Activated naive CD4-positive, alpha-beta T cell treated with anti-CD3 and anti-CD28 coated beads, Interleukin-2, amount 50 U/mL, for 72 hours (primary cell): ENCODE results near the gene LINGO1. TPM values are rescaled to one million over a fixed set of nuclear protein-coding genes. Genes with fewer than 3 reads are reported as not detected.

Experiments used
- ATAC-seq, 2 donors: fragments of 150-1000 bp; cut with Tn5 transposase; 2 replicates each; pipeline ENCODE4 v1.10.0; 2021; ENCODE audit warnings: mild to moderate bottlenecking in 2 of 2, moderate library complexity in 2 of 2
- DNase-seq, 2 donors: peaks; one replicate each; pipeline ENCODE4 v3.0.0; 2021 to 2022; ENCODE audit warnings: low spot score in 2 of 2
- H3K27ac Mint-ChIP-seq, 2 donors: one replicate each; pipeline ENCODE4 v1.8.0; 2022; ENCODE audit warnings: mild to moderate bottlenecking in 2 of 2, mixed read lengths in 2 of 2
- H3K36me3 Mint-ChIP-seq, 2 donors: one replicate each; pipeline ENCODE4 v1.8.0; 2022; ENCODE audit warnings: mixed read lengths in 2 of 2
- H3K9me3 Mint-ChIP-seq, 2 donors: one replicate each; pipeline ENCODE4 v1.8.0; 2022; ENCODE audit warnings: mixed read lengths in 2 of 2
- total RNA-seq, 2 donors: library from RNA; stranded (reverse); gene quantifications; one replicate each; pipeline ENCODE4 v1.2.3, GENCODE V29; 2022

Gene LINGO1
- total RNA-seq, 2 donors from 2014 or later = not detected

DNA sequence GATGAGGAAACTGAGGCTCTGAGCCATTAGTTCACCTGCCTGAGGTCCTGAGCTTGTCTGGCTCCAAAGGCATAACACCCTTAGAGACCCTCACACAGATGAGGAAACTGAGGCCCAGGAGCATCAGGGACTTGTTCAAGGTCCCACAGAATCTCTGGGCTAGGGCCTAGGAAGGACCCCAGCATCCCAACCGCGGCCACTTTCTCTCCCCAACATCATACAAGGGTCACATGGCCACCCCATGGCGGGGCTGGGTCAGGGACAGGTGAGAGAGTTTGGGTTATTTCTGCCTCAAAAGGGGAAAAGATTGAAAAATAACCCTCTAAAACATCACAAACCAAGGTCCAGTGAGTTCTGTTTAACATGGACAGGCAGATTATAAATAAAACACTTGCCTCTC lies 6.7 kb downstream of the LINGO1 start:
- ATAC-seq = no peak

DNA sequence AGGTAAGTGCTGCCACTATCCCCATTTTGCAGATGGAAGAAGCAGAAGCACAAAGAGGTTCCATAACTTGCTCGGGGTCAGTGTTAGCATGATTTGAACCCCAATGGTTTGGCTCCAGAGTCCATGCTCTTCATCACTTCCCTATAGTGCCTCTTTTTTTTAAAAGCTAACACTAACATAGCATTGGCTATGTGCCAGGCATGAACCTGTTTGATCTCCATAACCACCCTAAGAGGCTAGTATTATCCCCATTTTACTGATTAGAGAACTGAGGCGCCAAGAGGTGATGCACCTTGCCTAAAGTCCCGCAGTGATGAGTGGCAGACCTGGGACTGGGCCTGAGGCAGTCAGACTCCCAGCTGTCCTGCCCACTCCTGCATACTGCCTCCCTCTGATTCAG lies 7.3 kb downstream of the LINGO1 start:
- H3K9me3 Mint-ChIP-seq = no peaks in the 10 kb centered on the region
- no peak for ATAC-seq
- H3K27ac Mint-ChIP-seq = no peak overlapping the region
- H3K36me3 Mint-ChIP-seq = no peaks in the 10 kb centered on the region
- no peak for DNase-seq

More for the DNA sequence above, 6.7 kb downstream of the LINGO1 start:
- Mint-ChIP-seq H3K27ac (no peak overlapping the region), H3K36me3 (no peaks in the 10 kb centered on the region), H3K9me3 (no peaks in the 10 kb centered on the region)
- no peak for DNase-seq

- DNase-seq (no peak), ATAC-seq (no peak)
- no peak overlapping the region for H3K27ac Mint-ChIP-seq
- H3K9me3 Mint-ChIP-seq = no peaks in the 10 kb centered on the region
- H3K36me3 Mint-ChIP-seq = no peaks in the 10 kb centered on the region
Measured at GRCh38 chr15:77624868-77625267, 7.8 kb downstream of the LINGO1 start.

DNA sequence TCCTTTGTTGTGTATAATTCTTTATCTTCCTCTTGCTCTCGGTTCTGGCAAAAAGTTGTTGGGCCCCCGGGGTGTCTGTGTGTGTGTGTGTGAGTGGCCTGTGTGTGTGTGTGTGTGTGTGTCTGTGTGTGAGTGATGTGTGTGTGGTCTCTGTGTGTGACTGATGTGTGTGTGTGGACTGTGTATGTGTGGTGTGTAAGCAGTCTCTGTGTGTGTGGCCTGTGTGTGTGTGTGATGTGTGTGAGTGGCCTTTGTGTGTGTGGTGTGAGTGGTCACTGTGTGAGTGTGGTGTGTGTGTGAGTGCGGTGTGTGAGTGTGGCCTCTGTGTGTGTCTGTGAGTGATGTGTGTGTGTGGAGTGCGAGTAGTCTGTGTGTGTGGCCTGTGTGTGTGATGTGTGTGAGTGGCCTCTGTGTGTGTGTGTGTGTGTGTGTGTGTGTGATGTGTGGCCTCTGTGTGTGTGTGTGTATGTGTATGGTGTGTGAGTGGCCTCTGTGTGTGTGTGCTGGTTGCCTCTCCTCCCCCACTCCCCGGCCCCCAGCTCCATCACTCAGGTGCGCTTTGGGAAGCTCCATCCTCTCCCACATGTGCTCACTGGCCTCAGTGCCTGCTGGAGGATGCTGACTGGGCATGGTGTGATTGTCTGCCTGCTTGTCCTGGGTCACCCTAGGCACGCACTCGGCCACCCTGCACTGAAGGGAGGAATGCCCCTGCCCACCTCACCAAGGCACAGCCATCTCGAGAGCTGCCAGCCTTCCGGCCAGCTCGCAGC lies 8.8 kb downstream of the LINGO1 start:
- Mint-ChIP-seq H3K27ac (no peak overlapping the region), H3K9me3 (no peaks in the 10 kb centered on the region), H3K36me3 (no peaks in the 10 kb centered on the region)
- ATAC-seq (no peak), DNase-seq (no peak)

GRCh38 chr15:77622934-77623754 lies 9.6 kb downstream of the LINGO1 start:
- Mint-ChIP-seq H3K36me3 (no peaks in the 10 kb centered on the region), H3K27ac (no peak overlapping the region), H3K9me3 (no peaks in the 10 kb centered on the region)
- DNase-seq (no peak), ATAC-seq (no peak)

- Mint-ChIP-seq H3K36me3 (no peaks in the 10 kb centered on the region), H3K27ac (no peak overlapping the region), H3K9me3 (no peaks in the 10 kb centered on the region)
- no peak for DNase-seq
- no peak for ATAC-seq
Measured at GRCh38 chr15:77622209-77622933, 10.3 kb downstream of the LINGO1 start.

DNA sequence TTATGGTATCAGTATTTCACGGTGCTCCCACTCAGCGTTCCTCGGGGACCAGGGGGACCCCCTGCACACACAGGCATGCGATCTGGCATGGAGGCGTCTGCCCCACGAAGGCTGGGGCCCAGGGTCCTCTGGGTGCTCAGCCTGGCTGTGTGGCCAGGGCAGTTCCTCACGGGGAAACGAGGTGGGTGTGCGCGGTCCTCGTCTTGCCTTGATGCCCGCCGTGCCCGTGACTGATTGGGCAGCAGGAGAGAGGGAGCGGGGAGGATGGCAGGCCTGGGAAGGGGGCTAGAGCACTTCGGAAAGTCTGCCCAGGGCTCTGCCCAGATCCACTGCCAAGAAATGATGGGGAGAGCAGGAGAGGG lies 10.9 kb downstream of the LINGO1 start:
- no peak for ATAC-seq
- no peak for DNase-seq
- no peaks in the 10 kb centered on the region for H3K9me3 Mint-ChIP-seq
- no peaks in the 10 kb centered on the region for H3K36me3 Mint-ChIP-seq
- no peak overlapping the region for H3K27ac Mint-ChIP-seq

DNA sequence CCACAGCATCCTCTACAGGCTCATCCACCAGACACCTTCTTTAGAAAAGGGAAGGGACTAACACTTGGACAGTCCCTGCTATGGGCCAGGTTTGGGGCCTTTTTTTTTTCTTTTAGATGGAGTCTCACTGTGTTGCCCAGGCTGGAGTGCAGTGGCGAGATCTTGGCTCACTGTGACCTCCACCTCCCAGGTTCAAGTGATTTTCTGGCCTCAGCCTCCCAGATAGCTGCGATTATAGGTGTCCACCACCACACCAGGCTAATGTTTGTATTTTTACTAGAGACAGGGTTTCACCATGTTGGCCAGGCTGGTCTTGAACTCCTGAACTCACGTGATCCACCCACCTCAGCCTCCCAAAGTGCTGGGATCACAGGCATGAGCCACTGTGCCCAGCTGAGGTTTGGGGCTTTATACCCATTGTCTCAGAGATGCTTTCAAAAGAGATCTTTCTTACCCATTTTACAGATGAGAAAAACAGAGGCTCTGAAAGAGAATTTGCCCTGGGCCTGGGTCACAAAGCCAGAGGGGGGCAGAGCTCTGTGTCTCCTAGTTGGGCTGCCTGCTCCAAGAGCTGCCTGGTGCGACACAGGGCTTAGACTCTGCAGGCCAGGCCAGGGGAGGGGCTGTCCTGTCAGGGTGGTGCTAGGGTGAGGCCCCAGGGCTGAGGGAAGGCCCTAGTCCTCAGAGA lies 11.6 kb downstream of the LINGO1 start:
- H3K9me3 Mint-ChIP-seq = no peaks in the 10 kb centered on the region
- H3K36me3 Mint-ChIP-seq = no peaks in the 10 kb centered on the region
- no peak overlapping the region for H3K27ac Mint-ChIP-seq

DNA sequence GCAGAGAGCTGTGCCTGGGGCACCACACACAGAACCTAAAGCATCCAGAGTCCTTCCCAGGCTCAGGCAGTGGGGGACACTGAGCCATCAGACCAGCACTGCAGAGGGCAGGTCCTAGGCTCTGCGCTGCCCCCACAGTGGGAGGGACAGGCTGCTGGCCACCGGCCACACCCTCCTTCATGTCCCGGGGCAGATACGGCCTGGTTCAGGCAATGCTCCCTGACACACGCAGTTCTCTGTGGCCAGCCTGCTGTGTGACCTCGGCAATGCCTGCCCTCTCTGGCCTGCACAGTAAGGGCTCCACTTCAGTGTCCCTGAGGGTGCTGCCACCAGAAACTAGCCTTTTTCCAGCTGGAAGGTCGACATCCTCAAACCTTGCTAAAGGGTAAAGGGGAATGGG lies 12.4 kb downstream of the LINGO1 start:
- no peak for DNase-seq
- Mint-ChIP-seq H3K27ac (no peak overlapping the region), H3K9me3 (no peaks in the 10 kb centered on the region), H3K36me3 (no peaks in the 10 kb centered on the region)
- no peak for ATAC-seq

More for the DNA sequence above, 11.6 kb downstream of the LINGO1 start:
- ATAC-seq = no peak
- no peak for DNase-seq

- H3K9me3 Mint-ChIP-seq = no peaks in the 10 kb centered on the region
Measured at GRCh38 chr15:77619883-77620282, 12.8 kb downstream of the LINGO1 start.

DNA sequence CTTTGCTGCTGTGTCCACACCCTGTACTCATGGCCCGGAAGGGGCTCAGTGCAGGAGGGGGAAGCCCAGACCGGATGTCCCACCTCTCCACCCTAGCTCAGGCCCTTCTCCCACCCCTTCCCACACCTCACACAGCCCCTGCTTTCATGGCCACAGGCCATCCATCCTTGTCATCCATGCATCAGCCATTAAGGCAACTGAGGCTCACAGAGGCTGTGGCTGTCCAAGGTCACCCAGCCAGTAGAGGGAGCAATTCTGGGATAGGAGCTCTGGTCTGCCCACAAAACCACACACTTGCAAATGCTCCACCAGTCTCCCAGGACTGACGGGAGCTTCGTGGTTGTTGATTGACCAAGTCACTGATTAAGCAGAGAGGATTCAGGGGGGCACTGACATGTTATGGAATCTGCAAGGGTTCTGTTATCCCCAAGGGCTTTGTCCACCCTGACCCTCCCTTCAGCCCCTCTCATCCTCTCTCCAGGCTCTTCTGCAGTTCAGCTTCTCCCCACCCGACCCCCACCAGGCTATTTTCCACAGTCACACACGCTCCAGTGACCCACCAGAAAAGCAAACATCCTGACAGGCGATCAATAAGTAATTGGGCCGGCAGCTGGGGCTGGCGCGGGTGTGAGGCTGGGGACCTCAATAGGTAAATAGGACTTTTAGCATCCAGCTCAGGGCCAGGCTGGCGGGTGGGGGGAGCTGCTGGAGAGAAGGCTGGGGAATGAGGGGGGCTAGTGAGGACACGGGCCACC lies 15.1 kb downstream of the LINGO1 start:
- peak in 1 of 2 donors; percentile 41 for ATAC-seq
- DNase-seq = no peak
- Mint-ChIP-seq H3K9me3 (no peaks in the 10 kb centered on the region), H3K27ac (peak overlapping the region in 1 of 2 donors; percentile 44), H3K36me3 (no peaks in the 10 kb centered on the region)

More at GRCh38 chr15:77619883-77620282, 12.8 kb downstream of the LINGO1 start:
- Mint-ChIP-seq H3K27ac (no peak overlapping the region), H3K36me3 (no peaks in the 10 kb centered on the region)
- DNase-seq (no peak), ATAC-seq (no peak)

DNA sequence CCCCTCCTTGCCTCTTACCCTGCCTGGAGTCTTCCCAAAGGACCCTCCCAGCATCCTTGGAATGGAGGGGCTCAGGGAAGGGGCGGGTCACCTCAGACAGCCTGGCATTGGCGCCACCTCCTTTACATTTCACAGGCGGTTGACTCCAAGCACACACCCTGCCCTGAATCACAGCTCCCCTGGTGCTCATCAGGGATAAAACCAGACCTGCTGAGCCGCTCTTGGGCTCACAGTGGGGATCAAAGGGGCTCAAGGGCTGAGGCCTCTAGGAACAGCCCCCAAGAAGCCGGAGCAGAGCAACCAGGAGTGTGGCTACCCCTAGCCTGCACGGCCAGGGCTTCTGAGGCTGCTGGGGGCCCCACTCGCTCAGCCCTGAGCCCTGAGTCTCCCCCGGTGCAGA lies 16.6 kb downstream of the LINGO1 start:
- no peak overlapping the region for H3K27ac Mint-ChIP-seq
- ATAC-seq (no peak), DNase-seq (no peak)
- H3K9me3 Mint-ChIP-seq = no peaks in the 10 kb centered on the region
- H3K36me3 Mint-ChIP-seq = no peaks in the 10 kb centered on the region

- no peak for DNase-seq
- Mint-ChIP-seq H3K36me3 (no peaks in the 10 kb centered on the region), H3K27ac (no peak overlapping the region), H3K9me3 (no peaks in the 10 kb centered on the region)
- ATAC-seq = no peak
Measured at GRCh38 chr15:77615472-77615871, 17.2 kb downstream of the LINGO1 start.

DNA sequence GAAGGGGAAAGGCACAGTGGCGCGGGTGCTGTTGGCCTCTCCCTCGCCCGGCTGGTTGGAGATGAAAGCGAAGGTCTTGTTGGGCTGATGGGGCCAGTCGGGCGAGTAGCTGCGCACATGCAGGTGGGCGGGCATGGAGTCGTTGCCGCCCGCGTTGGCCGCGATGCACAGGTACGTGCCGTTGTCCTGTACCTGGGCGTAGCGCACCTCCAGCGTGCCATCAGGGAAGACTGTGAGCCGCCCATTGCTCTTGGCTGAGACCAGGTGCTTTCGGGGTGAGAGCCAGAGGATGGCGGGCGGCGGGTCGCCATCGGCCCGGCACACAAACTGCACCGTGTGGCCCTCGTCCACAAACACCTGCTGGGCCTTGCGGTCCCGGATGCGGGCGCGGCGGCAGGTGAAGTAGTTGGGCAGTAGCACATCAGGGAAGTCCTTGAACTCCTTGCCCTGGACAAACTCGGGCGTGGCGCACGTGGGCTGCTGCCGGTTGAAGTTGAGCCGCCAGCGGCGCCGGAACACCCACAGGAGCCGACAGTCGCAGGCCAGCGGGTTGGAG lies 18.4 kb downstream of the LINGO1 start:
- DNase-seq (no peak), ATAC-seq (no peak)
- H3K36me3 Mint-ChIP-seq = no peaks in the 10 kb centered on the region
- H3K9me3 Mint-ChIP-seq = no peaks in the 10 kb centered on the region
- H3K27ac Mint-ChIP-seq = no peak overlapping the region

GRCh38 chr15:77613814-77614213 lies 18.9 kb downstream of the LINGO1 start:
- H3K36me3 Mint-ChIP-seq = no peaks in the 10 kb centered on the region
- H3K9me3 Mint-ChIP-seq = no peaks in the 10 kb centered on the region
- ATAC-seq (no peak), DNase-seq (no peak)
- no peak overlapping the region for H3K27ac Mint-ChIP-seq
